Adrenal gland (tissue), 5 donors: ENCODE measurements around the gene LYRM1.

ENCODE experiments used
- CTCF ChIP-seq, 6 experiments: fragments of 450-650 bp in 4 of 6; fragments of 200-600 bp in 2 of 6; sonication (generic) in 1 of 6; IDR thresholded peaks; 1 replicate in 5 of 6; 2 replicates in 1 of 6; pipeline versions ENCODE4 v1.5.1 to v1.8.0; 2016 to 2021; ENCODE audit warnings: antibody characterized with exemption in 6 of 6, mild to moderate bottlenecking in 2 of 6, moderate library complexity in 1 of 6
- POLR2A ChIP-seq, 2 donors: fragments of 450-650 bp; IDR thresholded peaks; one replicate each; pipeline ENCODE4 v1.6.1; 2017; ENCODE audit warnings: antibody characterized with exemption in 2 of 2, mild to moderate bottlenecking in 2 of 2, moderate library complexity in 1 of 2
- donor health status: DM: no; HTN: no; CAD: no.

DNA sequence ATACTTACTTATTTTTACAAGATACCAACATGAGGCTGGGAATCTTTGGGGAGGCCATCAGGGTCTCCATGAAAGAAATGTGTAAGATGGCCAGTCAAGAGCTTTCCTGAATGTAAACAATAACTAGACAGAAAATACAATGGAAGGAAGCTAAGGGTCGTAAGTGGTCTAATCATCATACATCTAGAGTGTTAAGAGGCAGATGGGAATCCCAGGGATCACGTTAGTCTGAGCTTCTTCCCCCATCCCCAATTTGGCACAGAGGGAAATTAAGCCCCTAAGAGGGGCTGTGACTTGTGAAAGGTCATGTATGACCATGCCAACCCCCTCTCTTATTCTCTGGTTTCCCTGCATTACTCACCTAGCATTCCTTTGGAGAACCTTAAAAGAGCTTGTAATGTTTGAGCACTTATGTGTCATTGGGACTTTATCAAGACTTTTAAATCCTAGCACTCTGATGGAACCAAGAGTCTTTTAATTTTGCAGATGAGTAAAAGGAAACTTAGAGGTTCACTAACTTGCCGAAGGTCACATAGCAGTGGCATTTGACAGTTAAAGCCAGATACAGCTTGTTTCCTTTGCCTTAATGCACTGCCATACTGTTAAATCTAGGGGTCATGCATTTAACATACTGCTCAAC is 46.5 kb upstream of the LYRM1 start:
- TF ChIP-seq CTCF (IDR thresholded peaks at IDR 0.05) = no peak
- TF ChIP-seq POLR2A (IDR thresholded peaks at IDR 0.05) = no peak
